Measurements from ENCODE around the gene ATP11A. TPM values are rescaled to one million over a fixed set of nuclear protein-coding genes. Genes with fewer than 3 reads are reported as not detected.

ATP11A gene
- total RNA-seq, 1 experiment from 2014 or later = 65.3 TPM

DNA sequence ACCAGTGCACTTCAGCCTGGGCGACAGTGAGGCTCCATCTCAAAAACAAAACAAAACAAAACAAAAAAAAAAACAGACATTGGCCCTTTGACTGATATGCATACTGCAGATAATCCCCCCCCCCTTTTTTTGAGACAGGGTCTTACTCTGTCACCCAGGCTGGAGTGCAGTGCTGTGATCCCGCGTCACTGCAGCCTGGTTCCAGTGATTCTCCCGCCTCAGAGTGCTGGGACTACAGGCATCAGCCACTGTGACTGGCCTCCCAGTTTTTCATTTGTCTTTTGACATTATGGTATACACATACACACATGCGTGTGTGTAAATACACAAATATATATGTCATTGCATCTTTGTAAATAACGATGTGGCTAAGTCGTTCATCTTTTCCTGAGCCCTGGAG lies 61.8 kb downstream of the ATP11A start:
- Histone ChIP-seq H2BK12ac (ENCODE audit: insufficient read length, low read depth, low read length) (no peak overlapping the region), H3K79me2 (ENCODE audit: insufficient read depth, low read length) (peaks cover 2% of the 10 kb centered on the region), H4K5ac (ENCODE audit: insufficient read length, low read depth, low read length) (no peak overlapping the region), H3T11ph (ENCODE audit: low read length) (no peak overlapping the region), H3K23ac (ENCODE audit: insufficient read length, low read depth, low read length) (no peak overlapping the region), H4K91ac (ENCODE audit: insufficient read length, low read depth, low read length) (no peak overlapping the region), H2BK5ac (ENCODE audit: insufficient read length, low read length) (no peak overlapping the region), H3K4me1 (ENCODE audit: insufficient read depth, low read length) (no peaks in the 10 kb centered on the region), H2AFZ (ENCODE audit: low read length) (no peak overlapping the region), H2BK20ac (ENCODE audit: low read depth, low read length, poor library complexity, severe bottlenecking) (no peak overlapping the region), H3K14ac (ENCODE audit: insufficient read depth, low read length) (no peak overlapping the region), H3K4ac (ENCODE audit: low read depth, low read length) (no peak overlapping the region), H3K27me3 (ENCODE audit: insufficient read depth, low read length) (no peaks in the 10 kb centered on the region), H3K4me2 (ENCODE audit: insufficient read depth, insufficient read length, low read length) (no peak overlapping the region), H3K79me1 (ENCODE audit: insufficient read depth, low read depth, low read length, poor library complexity, severe bottlenecking) (peaks cover 3% of the 10 kb centered on the region), H3K23me2 (ENCODE audit: insufficient read length, low read depth, low read length, poor library complexity, severe bottlenecking) (peaks cover 3% of the 10 kb centered on the region), H3K56ac (ENCODE audit: insufficient read length, low read depth, low read length) (no peak overlapping the region), H4K8ac (replicated peaks; ENCODE audit: insufficient read length, low read depth, low read length) (no peak overlapping the region), H2BK15ac (ENCODE audit: low read depth, low read length) (no peak overlapping the region), H2BK120ac (ENCODE audit: low read depth, low read length, poor library complexity, severe bottlenecking) (no peak overlapping the region), H2AK5ac (ENCODE audit: insufficient read length, low read length) (no peak overlapping the region), H3K27ac (ENCODE audit: insufficient read length, low read depth, low read length) (no peak overlapping the region), H3K9me3 (ENCODE audit: control insufficient read depth, low read depth, low read length) (no peaks in the 10 kb centered on the region), H3K9ac (ENCODE audit: extremely low read depth, insufficient read length, low read length) (no peak overlapping the region), H4K20me1 (ENCODE audit: control insufficient read depth, insufficient read depth, insufficient read length) (no peaks in the 10 kb centered on the region), H3K18ac (ENCODE audit: insufficient read length, low read depth, low read length) (no peak overlapping the region)
- DNase-seq = no peak
- H3K9me3 Mint-ChIP-seq = no peaks in the 10 kb centered on the region
- TF ChIP-seq, protein P1, sequence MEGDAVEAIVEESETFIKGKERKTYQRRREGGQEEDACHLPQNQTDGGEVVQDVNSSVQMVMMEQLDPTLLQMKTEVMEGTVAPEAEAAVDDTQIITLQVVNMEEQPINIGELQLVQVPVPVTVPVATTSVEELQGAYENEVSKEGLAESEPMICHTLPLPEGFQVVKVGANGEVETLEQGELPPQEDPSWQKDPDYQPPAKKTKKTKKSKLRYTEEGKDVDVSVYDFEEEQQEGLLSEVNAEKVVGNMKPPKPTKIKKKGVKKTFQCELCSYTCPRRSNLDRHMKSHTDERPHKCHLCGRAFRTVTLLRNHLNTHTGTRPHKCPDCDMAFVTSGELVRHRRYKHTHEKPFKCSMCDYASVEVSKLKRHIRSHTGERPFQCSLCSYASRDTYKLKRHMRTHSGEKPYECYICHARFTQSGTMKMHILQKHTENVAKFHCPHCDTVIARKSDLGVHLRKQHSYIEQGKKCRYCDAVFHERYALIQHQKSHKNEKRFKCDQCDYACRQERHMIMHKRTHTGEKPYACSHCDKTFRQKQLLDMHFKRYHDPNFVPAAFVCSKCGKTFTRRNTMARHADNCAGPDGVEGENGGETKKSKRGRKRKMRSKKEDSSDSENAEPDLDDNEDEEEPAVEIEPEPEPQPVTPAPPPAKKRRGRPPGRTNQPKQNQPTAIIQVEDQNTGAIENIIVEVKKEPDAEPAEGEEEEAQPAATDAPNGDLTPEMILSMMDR (conservative IDR thresholded peaks at IDR 0.05) = no peak
- H3K27me3 Mint-ChIP-seq (ENCODE audit: low read depth) = no peaks in the 10 kb centered on the region
- H3K27ac Mint-ChIP-seq = peak overlapping the region in 2 of 3 experiments; percentile 18 to 47; a peak in 1 of 7 replicates
- no peak overlapping the region for H3K4me3 Mint-ChIP-seq
- peaks cover 0 to 2% (median 0%) of the 10 kb centered on the region in 3 experiments; a peak in 2 of 7 replicates for H3K36me3 Mint-ChIP-seq (ENCODE audit: insufficient read depth in 1 of 3, low read depth in 3 of 3)
- peaks cover 7 to 22% of the 10 kb centered on the region in 2 experiments for H3K4me1 Mint-ChIP-seq
- no CpG with 5 or more reads among the region's 7 CpGs for WGBS (ENCODE audit: extremely low coverage, insufficient read length, low lambda C conversion rate)

Data from H9 (cell line).